Suprapubic skin (tissue), 4 donors: ENCODE data around the gene HRH2.

Source experiments
- CTCF ChIP-seq, 2 donors: fragments of 200-600 bp in 1 of 2; fragments of 450-650 bp in 1 of 2; sonication (generic) in 1 of 2; IDR thresholded peaks; one replicate each; pipeline ENCODE4 v1.5.1; 2016 to 2019; ENCODE audit warnings: antibody characterized with exemption in 2 of 2, mild to moderate bottlenecking in 1 of 2, moderate library complexity in 1 of 2
- EP300 ChIP-seq: sonication (generic); formaldehyde crosslinking; IDR thresholded peaks from one replicate; pipeline ENCODE4 v1.6.1; 2017; ENCODE audit warnings: antibody characterized with exemption
- POLR2A ChIP-seq, 2 donors: fragments of 450-650 bp; IDR thresholded peaks; one replicate each; pipeline ENCODE4 v1.6.1; 2017; ENCODE audit warnings: antibody characterized with exemption in 2 of 2, mild to moderate bottlenecking in 2 of 2, moderate library complexity in 2 of 2
- POLR2AphosphoS5 ChIP-seq, 3 donors: sonication (generic); formaldehyde crosslinking; IDR thresholded peaks; one replicate each; pipeline ENCODE4 v1.6.1; 2017; ENCODE audit warnings: antibody characterized with exemption in 3 of 3

DNA sequence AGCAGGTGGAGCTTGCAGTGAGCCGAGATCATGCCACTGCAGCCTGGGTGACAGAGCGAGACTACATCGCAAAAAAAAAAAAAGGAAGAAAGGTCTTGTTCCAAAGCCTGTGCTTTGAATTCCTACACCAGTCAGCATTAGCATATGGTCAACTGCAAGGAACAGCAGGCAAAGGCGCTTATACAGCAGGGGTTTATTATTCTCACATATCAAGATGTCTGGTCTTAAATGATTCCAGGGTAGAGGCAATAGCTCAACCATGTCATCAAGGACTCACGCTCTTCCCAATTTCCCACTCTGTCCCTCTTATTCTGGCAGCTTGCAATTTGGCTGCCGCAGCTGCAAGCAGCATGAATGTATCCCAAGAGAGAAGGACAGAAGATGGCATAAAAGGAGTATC lies 28.6 kb upstream of the HRH2 start:
- TF ChIP-seq CTCF (IDR thresholded peaks at IDR 0.05) (no peak), EP300 (no peak), POLR2A (IDR thresholded peaks at IDR 0.05) (no peak), POLR2AphosphoS5 (IDR thresholded peaks at IDR 0.05) (no peak)
